GDM1 (cell line): Measurements from ENCODE around the gene VWA8.
"Not testable (repeated sequence)": the region's sequence is repeated elsewhere in the genome, so short reads cannot be mapped to it uniquely, and the experiment has no call there.

Experiments used
- DNase-seq: peaks from one replicate; lab custom pipeline; 2025; lab: John Stamatoyannopoulos, UW

Gene VWA8

DNA sequence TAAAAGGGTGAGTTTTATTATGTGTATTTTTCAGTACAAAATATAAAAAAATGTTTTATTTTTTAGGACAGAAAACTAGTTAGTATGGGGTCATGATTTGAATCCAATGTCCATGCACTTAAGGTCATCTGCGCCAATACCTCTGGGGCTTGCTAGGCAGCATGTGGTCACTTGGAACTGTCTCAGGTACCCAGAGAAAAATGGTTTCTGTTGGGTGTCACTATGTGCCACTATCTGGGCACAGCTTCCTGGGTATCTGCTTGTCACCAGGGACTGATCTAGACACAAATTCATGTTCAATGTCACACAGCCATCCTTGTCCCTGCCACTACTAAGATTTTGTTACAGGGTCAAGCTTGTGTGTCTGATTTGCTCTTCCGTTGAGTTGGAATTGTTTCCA, 403.2 kb downstream of the VWA8 start:
- DNase-seq = no peak

DNA sequence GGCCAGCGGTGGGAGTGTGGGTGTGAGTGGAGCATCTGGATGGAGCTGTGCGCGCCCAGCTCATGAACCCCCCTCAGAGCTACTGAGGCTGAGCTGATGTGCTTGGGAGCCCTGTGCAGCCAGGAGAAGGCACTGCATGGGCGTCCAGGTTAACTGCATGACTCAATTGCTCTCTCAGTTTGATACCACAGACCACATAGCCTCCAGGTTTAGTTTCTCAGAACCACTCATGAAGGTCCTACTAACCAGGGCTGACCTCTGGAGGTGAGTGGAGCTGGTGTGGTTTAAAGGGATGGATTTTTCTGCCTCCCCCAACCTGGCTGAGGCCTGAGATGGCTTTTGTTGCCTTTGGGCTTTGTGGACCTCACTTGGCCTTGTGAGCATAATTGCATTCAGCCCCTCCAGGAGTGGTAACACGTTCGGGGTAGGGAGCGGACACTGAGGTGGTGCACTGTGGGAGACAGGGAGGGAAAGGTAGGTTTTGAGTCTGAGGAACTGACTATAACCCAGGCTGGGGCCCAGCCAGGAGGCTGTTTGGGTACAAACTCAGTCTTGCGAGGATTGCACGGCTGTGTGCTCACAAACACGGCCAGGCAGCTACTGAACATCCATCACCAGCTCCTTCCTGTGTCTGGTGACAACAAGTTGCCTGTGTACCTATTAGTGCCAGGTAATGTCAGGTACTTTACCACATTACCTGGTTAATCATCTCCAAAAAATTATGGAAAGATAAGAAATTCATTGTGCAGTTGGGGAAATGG, 406.1 kb downstream of the VWA8 start:
- DNase-seq = no peak

DNA sequence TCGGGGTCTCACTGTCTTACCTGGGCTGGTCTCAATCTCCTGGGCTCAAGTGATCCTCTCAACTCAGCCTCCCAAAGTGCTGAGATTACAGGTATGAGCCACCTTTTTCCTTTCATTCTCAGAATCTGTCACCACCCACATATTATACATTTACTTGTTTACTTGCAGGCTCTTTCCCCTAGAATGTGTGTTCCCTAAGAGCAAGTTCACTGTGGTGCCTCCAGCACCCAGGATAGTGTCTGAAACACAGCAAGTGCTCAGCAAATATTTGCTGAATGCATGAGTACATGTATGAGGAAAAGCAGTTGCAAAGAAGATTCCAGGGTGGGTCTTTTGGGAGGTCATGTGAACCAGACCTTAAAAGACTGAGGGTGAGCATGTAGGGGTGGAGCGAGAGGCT, 406.7 kb downstream of the VWA8 start:
- no peak for DNase-seq

DNA sequence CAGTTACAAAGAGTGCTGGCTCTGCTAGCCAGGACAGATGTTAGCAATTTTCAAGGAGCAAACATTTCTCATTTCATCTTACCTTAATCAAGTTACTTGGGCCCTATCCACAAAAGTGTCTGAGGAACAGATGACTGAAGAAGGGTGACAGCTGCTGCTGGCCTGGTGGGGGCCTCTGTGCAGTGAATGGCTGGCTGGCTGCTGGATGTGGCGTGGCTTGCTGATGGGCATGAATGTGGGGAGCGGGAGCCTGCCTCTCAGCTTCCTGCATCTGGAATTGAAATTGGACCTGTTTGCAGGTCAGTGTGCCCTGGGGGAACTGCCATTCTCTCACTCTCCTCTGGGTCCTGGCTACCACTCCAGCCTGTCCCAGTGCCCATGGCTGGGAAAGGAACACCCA, 408.9 kb downstream of the VWA8 start:
- no peak for DNase-seq

DNA sequence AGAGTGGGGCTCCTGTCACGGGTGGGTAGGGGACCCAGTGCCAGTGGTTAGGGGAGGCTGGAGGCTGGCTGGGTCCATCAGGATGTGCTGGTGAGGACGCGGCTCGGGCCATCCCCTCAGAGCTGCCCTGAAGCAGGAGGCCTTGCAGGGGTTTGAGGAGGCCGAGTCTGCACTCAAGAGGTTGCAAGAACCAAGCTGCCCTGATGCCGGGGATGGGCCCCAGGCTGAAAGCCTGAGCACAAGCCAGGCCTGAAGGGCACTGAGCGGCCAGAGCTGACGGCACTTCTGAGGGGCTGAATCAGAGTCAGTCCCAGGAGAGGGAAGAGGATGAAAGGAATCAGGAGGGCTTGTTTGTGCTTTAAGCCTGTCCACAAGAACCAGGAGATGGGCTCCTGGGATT, 410.6 kb downstream of the VWA8 start:
- no peak for DNase-seq

DNA sequence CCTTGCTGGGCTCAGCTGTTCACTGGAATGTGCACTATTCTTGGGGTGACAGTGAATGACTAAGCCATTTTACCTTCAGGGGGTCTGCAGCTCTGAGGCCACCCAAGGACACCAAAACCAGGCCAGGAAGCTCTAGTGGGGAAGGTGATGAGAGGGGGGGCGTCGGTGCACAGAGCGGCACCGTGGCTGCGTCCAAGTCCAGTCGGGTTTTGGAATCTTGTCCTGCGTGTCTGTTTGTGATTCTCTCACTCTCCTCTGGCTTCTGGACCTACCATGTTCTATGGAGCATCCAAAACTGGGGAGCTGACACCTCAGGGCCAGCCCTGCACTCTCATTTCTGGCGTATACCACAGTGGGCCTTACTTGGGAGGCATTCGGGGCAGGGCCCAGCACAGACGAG, 411.4 kb downstream of the VWA8 start:
- no peak for DNase-seq

DNA sequence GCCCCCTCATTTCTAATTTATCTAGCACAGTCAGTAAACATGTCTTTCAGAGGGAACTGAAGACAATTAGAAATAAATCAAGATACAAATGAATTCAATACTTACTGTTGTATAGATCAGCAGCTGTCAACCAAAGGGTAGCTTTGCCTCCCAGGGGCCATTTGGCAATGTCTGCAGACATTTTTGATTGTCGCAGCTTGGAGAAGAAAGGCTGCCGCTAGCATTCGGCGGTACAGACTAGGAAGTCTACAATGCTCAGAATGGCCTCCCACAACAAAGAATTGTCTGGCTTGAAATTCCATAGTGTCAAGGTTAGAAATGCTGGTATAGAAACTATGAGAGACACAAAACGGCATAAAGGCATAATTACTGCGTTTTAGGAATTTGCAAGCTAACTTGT, 412.0 kb downstream of the VWA8 start:
- DNase-seq = no peak

DNA sequence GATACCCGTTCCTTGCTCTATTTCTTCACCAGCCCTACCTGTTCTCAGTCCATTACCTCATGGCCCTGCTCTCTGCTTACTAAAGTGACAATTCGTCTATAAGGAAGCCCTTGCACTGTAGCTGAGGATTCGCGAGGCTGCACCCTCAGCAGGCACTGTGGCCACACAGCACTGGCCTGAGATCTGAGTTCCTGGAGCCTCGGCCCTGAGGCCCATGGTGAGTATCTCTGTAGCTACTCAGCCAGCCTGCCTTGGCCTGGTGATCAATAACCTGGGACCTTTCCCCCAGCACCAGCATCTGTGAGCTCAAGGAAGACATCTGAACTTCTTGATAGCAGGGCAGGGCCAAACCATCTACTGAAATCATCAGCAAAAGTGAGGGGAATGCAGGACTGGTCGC, 412.9 kb downstream of the VWA8 start:
- no peak for DNase-seq

DNA sequence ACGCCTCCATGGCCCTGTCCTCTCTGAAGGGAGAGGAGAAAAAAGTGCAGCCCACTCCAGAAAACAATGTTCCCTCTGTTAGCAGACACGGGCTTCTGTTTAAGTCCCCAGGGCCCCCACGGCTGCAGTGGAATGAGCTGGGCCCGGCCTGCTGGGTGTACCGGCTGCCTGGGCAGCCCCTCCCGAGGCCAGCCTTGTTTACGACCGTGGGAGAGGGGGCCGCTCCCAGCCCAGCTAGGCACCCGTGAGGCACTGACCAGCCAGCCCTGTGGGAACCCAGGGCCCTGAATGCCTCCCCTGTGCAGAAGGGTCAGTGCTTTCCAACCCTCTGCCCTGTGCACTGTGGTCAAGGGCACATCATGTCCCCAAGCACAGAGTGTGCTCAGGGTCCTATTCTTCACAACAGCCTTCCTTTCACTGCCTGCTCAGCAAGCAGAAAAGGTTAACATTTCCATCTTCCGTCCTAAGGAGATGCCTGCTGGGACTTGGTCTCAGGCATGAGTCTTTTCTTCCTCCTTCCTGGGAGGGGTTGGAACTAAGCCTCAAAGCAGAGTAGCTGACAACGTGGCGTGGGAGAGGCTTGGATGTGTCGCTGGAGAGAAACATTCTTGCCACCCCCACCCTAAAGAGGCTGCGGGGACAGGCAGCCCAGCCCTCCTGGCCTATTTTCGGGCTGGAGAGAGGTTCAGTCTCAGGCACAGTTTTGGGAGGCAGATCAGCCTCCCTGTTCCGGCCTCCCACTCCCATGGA, 413.5 kb downstream of the VWA8 start:
- DNase-seq = no peak

DNA sequence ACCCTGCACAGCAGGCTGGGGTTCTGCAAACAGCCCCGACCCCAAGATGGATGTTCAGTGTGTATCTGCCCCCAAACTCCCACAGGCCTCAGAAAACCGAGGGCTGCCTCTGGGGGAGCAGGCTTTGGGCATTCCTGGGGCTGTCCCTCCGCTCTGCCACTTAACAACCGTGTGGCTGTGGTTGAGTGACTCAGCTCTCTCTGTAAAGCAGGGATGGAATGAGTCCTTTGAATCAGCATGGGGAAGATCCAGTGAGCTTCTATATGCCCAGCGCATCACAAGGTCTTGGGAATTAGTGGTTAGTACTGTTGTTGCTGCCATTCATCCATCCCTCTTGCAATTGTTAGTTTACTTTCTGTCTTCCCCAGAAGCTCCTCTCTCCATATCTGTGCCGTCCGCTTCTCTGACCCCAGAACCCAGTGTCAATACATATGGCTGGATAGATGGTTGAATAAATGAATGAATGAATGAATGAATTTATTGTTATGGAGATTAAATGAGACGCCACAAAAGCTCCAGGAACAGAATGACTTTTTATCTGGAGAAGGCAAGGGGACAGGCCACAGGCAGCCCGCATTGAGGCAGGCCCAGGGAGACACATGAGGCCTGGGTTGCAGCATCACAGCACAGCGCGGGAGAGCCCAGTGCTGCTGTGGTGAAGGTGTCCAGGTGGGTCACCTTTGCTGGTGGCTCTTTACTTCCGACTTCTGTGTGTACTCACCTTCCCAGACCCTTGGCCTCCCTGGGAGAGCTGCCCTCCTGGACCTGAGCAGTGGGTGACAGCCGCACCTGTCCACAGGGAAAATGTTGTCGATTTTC, 414.3 kb downstream of the VWA8 start:
- DNase-seq = peak; percentile 39

DNA sequence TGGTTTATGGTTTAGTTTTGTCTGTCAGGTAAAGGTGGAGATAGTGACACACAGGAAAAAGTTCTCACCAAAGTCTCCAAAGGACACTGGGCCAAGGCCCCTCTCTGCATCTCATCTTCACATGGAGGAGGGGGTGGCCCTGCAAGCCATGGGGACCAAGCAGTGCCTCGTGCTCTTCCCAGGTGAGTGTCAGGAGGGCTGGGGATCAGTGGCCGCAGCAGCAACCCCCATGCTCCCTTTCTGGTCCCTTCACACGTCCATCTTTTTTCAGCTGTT, 415.5 kb downstream of the VWA8 start:
- DNase-seq = no peak

DNA sequence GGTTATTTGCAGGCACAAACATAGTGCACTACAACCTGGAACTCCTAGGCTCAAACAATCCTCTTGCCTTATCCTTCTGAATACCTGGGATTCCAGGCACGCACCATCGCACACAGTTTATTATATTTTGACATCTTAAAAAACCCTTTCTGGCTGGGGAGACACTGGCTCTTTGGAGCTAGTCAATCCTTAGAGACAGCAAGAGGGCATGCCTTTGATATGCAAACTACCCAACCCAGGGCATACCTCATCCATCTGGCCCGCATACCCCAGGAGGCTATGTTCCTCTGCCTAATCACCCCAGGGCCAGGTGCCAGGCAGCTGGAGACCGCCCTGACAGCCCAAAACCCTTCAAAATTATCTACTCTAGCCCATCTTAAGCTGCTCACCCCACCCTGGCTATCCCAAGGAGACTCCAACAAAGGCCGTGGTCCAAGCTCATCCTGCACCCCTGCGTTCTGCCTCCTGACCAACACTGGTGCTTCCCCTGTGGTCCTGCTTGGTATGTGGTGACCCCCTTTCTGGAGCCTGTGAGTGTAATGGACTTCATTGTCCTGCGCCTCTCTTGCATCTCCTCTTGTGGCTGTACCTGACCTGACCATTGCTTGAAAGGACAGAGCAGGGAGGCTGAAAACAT, 417.1 kb downstream of the VWA8 start:
- no peak for DNase-seq

DNA sequence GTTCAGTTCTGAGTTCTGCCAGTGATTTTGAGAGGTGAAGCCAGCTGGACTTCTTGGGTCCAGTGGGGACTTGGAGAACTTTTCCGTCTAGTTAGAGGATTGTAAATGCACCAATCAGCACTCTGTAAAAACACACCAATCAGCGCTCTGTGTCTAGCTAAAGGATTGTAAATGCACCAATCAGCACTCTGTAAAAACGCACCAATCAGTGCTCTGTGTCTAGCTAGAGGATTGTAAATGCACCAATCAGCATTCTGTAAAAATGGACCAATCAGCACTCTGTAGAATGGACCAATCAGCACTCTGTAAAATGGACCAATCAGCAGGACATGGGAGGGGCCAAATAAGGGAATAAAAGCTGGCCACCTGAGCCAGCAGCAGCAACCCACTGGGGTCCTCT, 418.1 kb downstream of the VWA8 start:
- not testable (repeated sequence) for DNase-seq

DNA sequence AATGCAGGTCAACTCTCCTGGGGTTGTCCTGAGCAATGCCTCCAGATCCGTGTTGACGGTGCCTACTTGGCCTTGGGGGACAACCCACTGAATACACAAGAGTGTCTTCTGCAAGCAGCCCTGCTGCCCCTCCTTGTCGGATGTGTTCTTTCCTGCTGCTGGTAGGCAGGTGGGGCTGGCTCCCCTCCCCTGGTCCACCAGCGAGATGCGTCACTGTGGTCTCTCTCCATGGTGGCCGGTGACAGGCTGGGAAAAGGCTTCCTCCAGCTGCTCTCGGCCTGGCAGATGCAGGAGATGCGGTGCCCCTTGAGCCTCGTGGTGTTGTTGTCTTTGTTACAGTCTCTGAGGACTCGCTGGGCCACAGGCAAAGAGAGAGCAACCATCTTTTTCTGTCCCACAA, 418.6 kb downstream of the VWA8 start:
- no peak for DNase-seq

DNA sequence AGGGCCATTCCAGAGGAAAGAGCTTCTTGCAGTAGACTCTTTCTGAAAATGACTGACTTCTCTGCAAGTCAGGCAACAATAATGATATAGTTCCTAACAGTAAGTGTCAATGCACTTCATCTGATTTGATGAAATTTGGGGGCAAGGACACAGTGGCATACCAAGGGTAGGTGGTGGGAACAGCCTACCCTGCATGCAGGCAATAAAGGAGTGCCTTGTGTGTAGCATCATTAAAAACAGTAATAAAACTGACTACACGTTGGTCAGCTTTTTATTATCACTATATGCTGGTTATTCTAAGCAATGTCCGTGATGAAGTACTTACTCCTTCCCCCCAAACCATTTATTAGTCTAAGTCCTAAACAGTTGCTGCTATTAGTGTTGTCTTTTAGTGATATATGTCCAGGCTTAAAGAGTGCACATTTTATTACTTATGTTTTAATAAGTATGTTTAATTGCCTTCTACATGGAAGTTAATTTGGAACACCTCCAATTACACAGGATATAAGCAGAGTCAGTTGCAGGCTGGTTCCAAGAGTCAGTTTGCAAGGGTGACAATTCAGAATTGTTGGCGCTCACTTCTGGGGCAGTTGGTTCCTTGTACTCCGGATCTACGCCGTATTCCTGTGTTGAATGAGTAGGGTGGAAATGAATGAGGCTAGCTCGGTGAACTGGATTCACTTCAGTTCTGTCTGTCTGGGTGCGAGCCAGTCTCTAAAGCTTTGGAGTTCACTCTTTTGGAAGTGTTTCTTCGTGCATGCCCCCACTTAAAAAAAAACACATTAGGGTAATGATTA, 419.6 kb downstream of the VWA8 start:
- no peak for DNase-seq

DNA sequence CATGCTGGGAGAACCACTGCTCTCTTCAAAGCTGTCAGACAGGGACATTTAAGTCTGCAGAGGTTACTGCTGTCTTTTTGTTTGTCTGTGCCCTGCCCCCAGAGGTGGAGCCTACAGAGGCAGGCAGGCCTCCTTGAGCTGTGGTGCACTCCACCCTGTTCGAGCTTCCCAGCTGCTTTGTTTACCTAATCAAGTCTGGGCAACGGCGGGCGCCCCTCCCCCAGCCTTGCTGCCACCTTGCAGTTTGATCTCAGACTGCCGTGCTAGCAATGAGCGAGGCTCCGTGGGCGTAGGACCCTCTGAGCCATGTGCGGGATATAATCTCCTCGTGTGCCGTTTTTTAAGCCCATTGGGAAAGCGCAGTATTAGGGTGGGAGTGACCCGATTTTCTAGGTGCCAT, 420.7 kb downstream of the VWA8 start:
- DNase-seq = not testable (repeated sequence)

DNA sequence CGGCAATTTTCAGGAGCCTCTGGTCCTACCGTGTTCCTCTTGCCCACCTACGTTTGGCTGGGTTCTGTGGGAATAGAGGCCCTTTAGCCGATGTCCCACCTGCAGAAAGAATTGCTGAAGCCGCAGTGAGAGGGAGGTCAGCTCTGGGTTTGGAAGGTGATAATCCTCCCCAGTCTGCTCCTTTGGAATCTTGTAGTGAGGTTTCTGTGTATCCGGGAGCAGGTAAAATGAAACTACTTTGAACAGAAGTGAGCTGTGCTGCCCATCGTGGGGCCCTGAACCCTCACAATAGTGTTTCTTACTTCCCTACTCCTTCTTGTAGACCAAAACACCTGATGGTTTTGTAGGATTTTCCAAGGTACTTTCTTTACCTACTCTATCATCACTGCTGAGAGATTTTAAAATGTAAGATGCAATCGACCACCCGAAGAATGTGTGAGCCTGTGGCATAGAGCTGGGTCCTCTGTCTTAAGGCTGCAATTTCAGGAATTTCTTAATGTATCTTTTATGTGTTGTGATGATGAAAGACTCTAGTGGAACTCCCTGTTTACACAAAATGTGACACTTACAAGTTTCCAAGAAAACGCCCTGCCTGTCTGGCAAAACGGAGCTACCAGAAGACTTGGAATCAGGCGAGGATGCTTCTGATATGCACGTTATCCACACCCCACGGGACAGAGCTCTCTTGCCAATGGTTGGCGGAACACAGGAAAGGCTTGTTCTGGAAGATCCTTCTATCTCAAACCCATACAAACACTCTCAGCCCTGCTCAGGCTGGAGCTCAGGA, 427.4 kb downstream of the VWA8 start:
- DNase-seq = no peak

DNA sequence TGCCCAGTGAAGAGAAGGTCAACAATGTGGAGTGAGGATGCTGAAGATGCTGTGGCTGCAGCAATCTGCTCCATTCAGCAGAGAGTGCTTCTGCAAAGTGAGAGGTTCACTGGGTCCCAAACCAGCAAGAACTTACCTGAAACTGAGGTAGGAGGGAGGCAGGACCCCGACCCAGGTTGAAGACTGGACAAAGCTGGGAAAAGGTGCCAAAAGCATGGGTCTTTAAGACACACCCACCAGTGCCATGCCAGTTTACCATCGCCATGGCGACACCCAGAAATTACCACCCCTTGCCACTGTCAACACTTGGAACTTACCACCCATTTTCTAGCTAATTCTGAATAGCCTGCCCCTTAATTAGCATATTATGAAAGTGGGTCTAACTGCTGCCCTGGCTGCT, 432.9 kb downstream of the VWA8 start:
- no peak for DNase-seq

DNA sequence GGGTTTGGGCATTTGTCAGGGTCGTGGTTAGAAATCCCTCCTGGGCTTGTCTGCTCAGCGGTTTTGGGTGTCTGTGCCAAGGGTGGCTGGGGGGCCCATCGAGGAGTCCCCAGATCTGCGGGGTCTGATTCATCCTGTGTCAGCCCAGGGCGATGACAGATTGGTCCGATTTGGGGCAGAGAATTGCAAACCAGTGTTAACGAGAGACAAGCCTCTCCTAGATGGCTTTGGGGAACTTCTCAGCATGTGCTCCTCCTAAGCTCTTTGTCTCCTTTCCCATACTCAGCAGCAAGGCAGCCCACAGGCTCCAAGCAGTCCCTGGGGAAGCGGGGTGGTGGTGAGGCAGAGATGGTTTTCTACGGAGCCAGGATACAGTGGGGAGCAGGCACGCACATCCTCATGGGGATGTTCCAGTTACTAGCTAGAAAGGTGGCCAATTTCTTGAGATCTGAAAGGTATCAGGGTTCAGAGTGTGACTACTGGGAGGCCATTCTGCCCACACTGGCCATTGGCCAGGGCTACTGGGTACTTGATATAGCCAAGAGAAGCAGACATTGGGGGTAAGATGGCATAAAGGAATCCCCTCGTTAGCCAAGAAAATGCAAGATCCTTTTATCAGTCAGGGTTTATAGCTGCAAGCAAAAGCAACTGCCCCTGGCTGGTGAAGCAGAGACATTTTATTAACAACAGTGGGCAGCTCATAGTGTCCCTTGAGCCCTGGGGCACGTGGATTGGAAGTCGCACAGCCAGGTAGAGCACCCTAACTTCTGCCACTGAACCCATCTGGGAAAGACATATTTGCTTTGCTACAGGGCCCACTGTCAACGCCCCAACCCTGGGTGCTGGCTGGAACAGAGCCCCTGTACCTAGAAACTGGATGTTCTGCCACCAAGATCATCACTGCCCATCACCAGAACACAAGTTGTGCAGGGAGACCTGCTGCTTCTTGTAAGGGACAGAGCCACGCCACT, 440.0 kb downstream of the VWA8 start:
- DNase-seq = no peak
